HPDE6-E6E7 (cell line): ENCODE measurements around the gene ACOX3.

Source experiments
- DNase-seq: peaks from one replicate; pipeline ENCODE4 v3.0.0; 2011; ENCODE audit warnings: missing footprints; ENCODE audit errors: extremely low spot score

Gene ACOX3

DNA sequence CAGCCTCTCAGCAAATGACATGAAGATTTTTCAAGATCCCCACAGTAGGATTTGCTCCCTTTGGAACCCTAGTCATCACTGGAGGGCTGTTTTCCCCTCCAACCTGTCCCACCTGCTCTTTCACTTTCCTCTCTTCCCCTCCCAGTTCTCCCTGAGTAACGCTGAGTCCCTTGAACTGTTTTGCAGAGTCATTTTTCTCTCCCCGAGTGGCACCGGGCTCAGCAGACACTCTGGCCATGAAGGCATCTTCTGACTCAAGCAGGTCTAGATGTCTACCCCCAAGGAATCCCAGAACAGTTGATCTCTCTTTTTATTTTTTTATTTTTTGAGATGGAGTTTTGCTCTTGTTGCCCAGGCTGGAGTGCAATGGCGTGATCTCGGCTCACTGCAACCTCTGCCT is 118.8 kb downstream of the ACOX3 start:
- DNase-seq, result no peak

DNA sequence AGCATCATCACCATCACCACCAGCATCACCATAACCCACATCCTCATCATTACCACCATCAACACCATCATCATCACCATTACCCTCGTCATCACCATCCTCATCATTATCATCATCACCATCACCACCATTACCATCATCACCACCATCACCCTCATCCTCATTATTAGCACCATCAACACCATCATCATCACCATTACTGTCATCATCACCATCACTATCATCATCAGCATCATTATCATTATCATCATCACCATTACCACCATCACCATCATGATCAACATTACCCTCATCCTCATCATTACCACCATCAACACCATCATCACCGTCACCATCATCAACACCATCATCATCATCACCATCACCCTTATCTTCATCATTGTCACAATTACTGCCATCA is 119.3 kb downstream of the ACOX3 start:
- no peak for DNase-seq

- no peak for DNase-seq
Observed at GRCh38 chr4:8320386-8320750, 120.2 kb downstream of the ACOX3 start.

DNA sequence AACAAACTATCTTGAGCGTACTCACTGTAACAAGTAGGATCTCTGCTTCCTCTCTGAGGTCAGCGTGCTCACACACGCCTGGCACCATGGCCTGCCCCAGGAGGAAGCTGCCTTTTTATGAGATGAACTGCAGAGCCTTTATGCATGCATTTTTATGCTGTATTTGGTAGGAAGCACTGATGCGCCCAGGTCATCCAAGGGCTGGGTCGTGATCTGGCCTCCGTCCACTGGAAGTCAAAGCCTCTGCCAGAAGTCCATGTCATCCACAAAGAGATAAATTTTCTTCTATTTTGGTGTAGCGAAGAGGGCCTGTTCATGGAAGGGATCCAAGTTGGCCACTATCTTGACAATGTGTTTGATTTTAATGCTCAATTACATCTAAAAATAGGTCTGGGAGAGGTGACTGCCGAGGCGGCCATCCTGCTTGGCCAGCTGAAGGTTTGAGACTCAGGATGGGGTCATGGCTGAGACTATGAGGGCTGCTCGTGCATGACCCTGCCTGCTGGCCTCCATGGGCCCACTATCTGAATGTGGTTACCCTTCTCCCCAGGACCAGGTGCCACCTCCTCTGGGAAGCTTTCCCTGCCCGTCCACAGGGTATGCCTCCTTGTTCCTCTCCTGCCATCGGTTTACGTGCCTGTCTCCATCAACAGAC is 120.7 kb downstream of the ACOX3 start:
- DNase-seq, result no peak

GRCh38 chr4:8319061-8319460 is 121.5 kb downstream of the ACOX3 start:
- DNase-seq, result no peak

GRCh38 chr4:8318509-8318908 is 122.0 kb downstream of the ACOX3 start:
- no peak for DNase-seq

GRCh38 chr4:8317474-8317873 is 123.0 kb downstream of the ACOX3 start:
- no peak for DNase-seq

DNA sequence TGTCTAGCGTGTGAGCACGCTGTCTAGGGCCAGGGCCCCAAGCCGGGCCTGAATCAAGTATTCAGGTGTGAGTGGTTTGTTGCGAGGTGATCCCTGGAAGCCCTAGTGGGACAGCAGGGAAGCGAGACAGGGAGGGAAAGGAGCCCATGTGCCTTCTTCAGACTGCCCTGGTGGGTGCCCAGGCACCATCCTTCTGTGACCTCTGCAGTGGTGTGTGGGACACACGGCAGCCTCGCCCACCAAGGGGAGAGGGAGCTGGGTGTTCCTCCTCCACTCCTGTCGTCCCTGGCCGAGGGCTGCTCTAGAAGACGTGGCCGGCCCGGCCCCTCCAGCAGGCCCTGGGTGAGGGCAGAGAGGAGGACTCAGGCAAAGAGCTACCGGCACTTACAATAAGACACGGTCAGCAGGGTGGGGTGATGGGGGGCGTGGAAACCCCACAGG is 123.6 kb downstream of the ACOX3 start:
- no peak for DNase-seq
